Lung (tissue), 12 donors: Measurements from ENCODE around the gene ATP8A1. TPM values are rescaled to one million over a fixed set of nuclear protein-coding genes. Genes with fewer than 3 reads are reported as not detected.

ENCODE experiments used
- ATAC-seq: fragments of 200-7000 bp; cut with Tn5 transposase; one replicate; pipeline ENCODE4 v1.9.1; 2020; ENCODE audit warnings: moderate number of reproducible peaks; ENCODE audit not compliant: insufficient read depth, low FRiP score
- DNase-seq, 3 donors: peaks; one replicate each; pipeline ENCODE4 v3.0.0-alpha.2; 2013 to 2017
- H3K27ac ChIP-seq, 2 donors: one replicate each; pipeline ENCODE4 v1.5.1; 2013; ENCODE audit warnings: mild to moderate bottlenecking in 2 of 2, moderate library complexity in 2 of 2, control low read depth in 1 of 2, inconsistent platforms in 1 of 2, low read depth in 1 of 2, low read length in 1 of 2
- H3K27me3 ChIP-seq, 3 donors: one replicate each; pipeline ENCODE4 v1.5.1; 2013; ENCODE audit warnings: low read length in 2 of 3; ENCODE audit not compliant: control insufficient read depth in 3 of 3, insufficient read depth in 3 of 3
- H3K36me3 ChIP-seq, 4 donors: one replicate each; pipeline ENCODE4 v1.5.1; 2013; ENCODE audit warnings: low read length in 4 of 4, mild to moderate bottlenecking in 1 of 4, moderate library complexity in 1 of 4; ENCODE audit not compliant: control insufficient read depth in 4 of 4, insufficient read depth in 4 of 4
- H3K4me1 ChIP-seq, 5 donors: one replicate each; pipeline ENCODE4 v1.5.1; 2013; ENCODE audit warnings: low read length in 5 of 5, mild to moderate bottlenecking in 2 of 5, moderate library complexity in 1 of 5; ENCODE audit not compliant: control insufficient read depth in 5 of 5, insufficient read depth in 5 of 5
- H3K4me3 ChIP-seq: one replicate; pipeline ENCODE4 v1.5.1; 2013; ENCODE audit warnings: mild to moderate bottlenecking, control low read depth, moderate library complexity
- H3K9ac ChIP-seq, 2 donors: one replicate each; pipeline ENCODE4 v1.5.1; 2013; ENCODE audit warnings: low read length in 2 of 2, control low read depth in 1 of 2; ENCODE audit not compliant: insufficient read depth in 1 of 2
- H3K9me3 ChIP-seq, 4 donors: one replicate each; pipeline ENCODE4 v1.5.1; 2013; ENCODE audit warnings: low read length in 3 of 4, mild to moderate bottlenecking in 1 of 4, moderate library complexity in 1 of 4; ENCODE audit not compliant: control insufficient read depth in 4 of 4, insufficient read depth in 3 of 4
- WGBS, 2 donors: extraction: QIAGEN DNeasy Blood & Tissue Kit; methylation state at CpG; one replicate each; pipeline ENCODE4 v1.1.7; 2013; 5-methylcytosine and 5-hydroxymethylcytosine counted together
- polyA plus RNA-seq, 2 donors: library from polyadenylated mRNA; stranded (reverse); fragments of 200-250 nt; gene quantifications; one replicate each; pipeline ENCODE4 v1.2.1, GENCODE V29; 2013
- total RNA-seq, 2 donors: library from RNA; depleted of rRNA in 1 of 2; stranded (reverse); fragments of >200 nt in 1 of 2; gene quantifications; one replicate each; pipeline ENCODE4 v1.2.1, GENCODE V29; 2014 to 2021
- TF ChIP-seq, protein P1 (sequence below): IDR thresholded peaks from 2 replicates; pipeline ENCODE4 v1.5.1; 2012; ENCODE audit warnings: mild to moderate bottlenecking; ENCODE audit errors: control extremely low read depth, extremely low read depth
- donor health status: control.
- donor health status: control.
- donor health status: Bipolar disorder and iron deficiency.
- donor health status: healthy.
- donor health status: DM: yes; HTN: yes; CAD: no.

Gene ATP8A1
- total and polyA plus RNA-seq, 4 donors, result 13.8 to 297 (median 48.9) TPM

DNA sequence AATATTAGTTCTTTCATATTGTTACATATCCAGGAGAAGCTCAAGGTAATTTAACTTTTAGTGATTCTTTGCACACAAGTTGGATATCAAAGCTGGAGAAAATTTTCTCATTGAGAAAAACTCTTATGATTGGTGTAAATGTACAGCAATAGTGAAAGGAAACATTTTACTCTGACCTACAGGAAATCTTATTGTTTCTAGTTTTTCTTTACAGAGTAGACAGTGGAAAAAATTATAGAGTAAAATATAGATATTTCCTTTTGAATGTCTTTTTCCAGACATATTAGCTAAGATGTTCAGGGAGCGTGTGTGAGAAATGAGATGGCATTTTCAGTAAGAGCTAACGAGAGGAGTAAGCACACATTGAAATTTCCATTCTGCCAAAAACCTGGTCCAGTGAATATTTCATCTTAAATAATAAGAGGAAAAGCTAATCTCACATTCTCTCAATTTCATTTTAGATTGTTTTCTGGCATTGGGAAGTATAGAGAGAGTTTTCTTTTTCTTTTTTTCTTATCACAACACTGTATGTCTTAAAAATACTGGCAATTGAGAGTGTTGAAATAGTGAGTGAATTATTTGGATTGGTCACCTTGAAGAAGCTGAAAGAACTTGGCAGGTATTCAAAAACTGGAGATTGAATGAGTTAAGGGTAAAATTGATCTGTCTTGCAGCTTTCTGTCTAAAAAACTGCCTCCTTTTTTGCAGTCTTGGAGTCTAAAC, 15.6 kb upstream of the ATP8A1 start:
- Histone ChIP-seq H3K36me3 (no peaks in the 10 kb centered on the region), H3K4me3 (no peak overlapping the region), H3K4me1 (peaks cover 0 to 26% (median 2%) of the 10 kb centered on the region in 5 donors), H3K27me3 (no peaks in the 10 kb centered on the region), H3K9ac (no peak overlapping the region), H3K9me3 (no peaks in the 10 kb centered on the region), H3K27ac (peak overlapping the region in 1 of 2 donors; percentile 75)
- 56 to 79% methylated on average over 2 of the region's 2 CpGs for WGBS, 2 donors
- TF ChIP-seq, protein P1, sequence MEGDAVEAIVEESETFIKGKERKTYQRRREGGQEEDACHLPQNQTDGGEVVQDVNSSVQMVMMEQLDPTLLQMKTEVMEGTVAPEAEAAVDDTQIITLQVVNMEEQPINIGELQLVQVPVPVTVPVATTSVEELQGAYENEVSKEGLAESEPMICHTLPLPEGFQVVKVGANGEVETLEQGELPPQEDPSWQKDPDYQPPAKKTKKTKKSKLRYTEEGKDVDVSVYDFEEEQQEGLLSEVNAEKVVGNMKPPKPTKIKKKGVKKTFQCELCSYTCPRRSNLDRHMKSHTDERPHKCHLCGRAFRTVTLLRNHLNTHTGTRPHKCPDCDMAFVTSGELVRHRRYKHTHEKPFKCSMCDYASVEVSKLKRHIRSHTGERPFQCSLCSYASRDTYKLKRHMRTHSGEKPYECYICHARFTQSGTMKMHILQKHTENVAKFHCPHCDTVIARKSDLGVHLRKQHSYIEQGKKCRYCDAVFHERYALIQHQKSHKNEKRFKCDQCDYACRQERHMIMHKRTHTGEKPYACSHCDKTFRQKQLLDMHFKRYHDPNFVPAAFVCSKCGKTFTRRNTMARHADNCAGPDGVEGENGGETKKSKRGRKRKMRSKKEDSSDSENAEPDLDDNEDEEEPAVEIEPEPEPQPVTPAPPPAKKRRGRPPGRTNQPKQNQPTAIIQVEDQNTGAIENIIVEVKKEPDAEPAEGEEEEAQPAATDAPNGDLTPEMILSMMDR, result no peak
- DNase-seq (no peak), ATAC-seq (peak; percentile 34)

DNA sequence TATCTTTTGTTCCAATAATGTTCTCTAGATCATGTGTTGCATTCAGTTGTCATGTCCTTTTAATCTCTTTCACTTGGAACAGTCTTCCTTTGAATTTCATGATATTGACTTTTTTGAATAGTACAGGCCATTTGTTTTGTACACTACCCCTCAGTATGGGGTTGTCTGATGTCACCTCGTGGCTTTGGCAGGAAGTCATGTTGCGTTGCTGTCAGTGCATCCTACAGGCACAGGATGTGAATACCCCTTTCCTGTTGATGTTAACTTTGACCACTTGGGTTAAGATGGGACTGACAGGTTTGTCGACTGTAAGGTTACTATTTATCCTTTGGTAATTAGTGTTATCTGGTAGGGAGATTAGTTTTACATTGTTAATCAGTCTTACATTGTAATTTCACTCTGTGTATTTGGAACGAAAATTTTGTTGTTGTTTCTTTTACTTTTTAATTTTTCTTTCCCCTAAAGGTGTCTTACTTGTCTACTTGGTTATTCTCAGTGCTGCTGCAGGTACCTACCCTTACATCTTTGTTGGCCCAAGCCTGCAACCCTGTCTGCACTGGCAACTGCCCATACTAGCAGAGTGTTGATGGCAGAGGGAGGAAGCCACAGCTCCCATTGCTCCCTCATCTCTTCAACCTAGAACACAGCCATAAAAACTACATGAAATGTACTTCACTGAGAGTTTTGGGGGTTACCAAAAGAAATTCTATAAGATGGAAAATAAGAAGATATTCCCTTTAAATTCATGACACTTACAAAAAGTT, 14.7 kb upstream of the ATP8A1 start:
- no peak overlapping the region for H3K4me3 ChIP-seq
- ATAC-seq (no peak), DNase-seq (no peak)
- no peaks in the 10 kb centered on the region for H3K36me3 ChIP-seq
- H3K27ac ChIP-seq, result peak overlapping the region in 1 of 2 donors; percentile 84
- TF ChIP-seq, protein P1, result no peak
- peaks cover 0 to 21% (median 2%) of the 10 kb centered on the region in 5 donors for H3K4me1 ChIP-seq
- 13 to 41% methylated on average over 4 of the region's 4 CpGs for WGBS, 2 donors
- H3K27me3 ChIP-seq, result no peaks in the 10 kb centered on the region
- no peak overlapping the region for H3K9ac ChIP-seq
- no peaks in the 10 kb centered on the region for H3K9me3 ChIP-seq

DNA sequence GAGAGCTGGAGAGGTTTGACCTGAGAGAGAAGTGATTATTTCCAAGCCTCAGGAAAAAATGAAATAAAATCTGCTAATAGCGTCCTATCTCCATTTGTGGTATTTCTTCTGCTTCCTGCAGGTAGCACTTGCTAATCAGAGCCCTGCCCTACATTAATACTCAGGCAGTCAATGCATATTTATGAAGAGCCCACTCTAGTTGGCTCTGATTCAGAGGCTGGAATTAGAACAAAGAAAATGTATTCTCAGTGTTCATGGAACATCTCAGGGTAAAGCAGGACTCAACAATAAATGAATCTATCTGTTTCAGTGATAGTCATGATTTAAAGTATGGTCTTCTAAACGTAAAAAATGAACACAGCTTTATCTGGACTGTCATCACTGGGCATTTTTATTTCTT, 1.4 kb upstream of the ATP8A1 start:
- 31 to 35% methylated on average over 2 of the region's 2 CpGs for WGBS, 2 donors
- H3K27me3 ChIP-seq, result no peaks in the 10 kb centered on the region
- ATAC-seq (no peak), DNase-seq (no peak)
- H3K9ac ChIP-seq, result peak overlapping the region in 1 of 2 donors; percentile 92
- H3K4me3 ChIP-seq, result no peak overlapping the region
- H3K36me3 ChIP-seq, result no peaks in the 10 kb centered on the region
- TF ChIP-seq, protein P1, result no peak
- peaks cover 0 to 22% (median 5%) of the 10 kb centered on the region in 5 donors for H3K4me1 ChIP-seq
- no peaks in the 10 kb centered on the region for H3K9me3 ChIP-seq
- H3K27ac ChIP-seq, result peak overlapping the region in 1 of 2 donors; percentile 75
